HL-60 (cell line): ENCODE measurements around the gene IMPA2.
"Not testable (repeated sequence)": the region's sequence is repeated elsewhere in the genome, so short reads cannot be mapped to it uniquely, and the experiment has no call there.

ENCODE experiments used
- DNase-seq, 2 experiments: peaks; one replicate each; pipeline ENCODE4 v3.0.0-alpha.2; 2010 to 2020; ENCODE audit warnings: low read depth in 1 of 2, low spot score in 1 of 2
- H3K27ac ChIP-seq: fragments of 250-450 bp; sonication (Bioruptor Pico); replicated peaks from 2 replicates; pipeline ENCODE4 v1.5.1; 2020; ENCODE audit warnings: mild to moderate bottlenecking, moderate library complexity
- H3K27me3 ChIP-seq: fragments of 250-450 bp; sonication (Bioruptor Pico); 2 replicates; pipeline ENCODE4 v1.5.1; 2021; ENCODE audit warnings: mild to moderate bottlenecking, moderate library complexity; ENCODE audit not compliant: insufficient read depth, poor library complexity, severe bottlenecking
- H3K4me3 ChIP-seq: replicated peaks from 2 replicates; pipeline ENCODE4 v1.5.1; 2011; ENCODE audit warnings: mild to moderate bottlenecking, control low read depth, low read length; ENCODE audit not compliant: insufficient read depth
- CTCF ChIP-seq: IDR thresholded peaks from one replicate; pipeline ENCODE4 v1.5.1; 2011; ENCODE audit warnings: low read length, control low read depth, inconsistent platforms; ENCODE audit not compliant: insufficient read depth
- GABPA ChIP-seq: IDR thresholded peaks from 2 replicates; pipeline ENCODE4 v1.6.1; 2012; ENCODE audit warnings: low read depth
- POLR2AphosphoS5 ChIP-seq: IDR thresholded peaks from 2 replicates; pipeline ENCODE4 v1.6.1; 2012; ENCODE audit warnings: low read depth
- REST ChIP-seq: IDR thresholded peaks from 2 replicates; pipeline ENCODE4 v1.6.1; 2012; ENCODE audit warnings: low read depth; ENCODE audit not compliant: insufficient replicate concordance
- SPI1 ChIP-seq: IDR thresholded peaks from 2 replicates; pipeline ENCODE4 v1.6.1; 2012; ENCODE audit warnings: low read depth, mild to moderate bottlenecking, borderline replicate concordance

The IMPA2 gene

GRCh38 chr18:12067671-12068070 is 86.4 kb downstream of the IMPA2 start:
- peaks cover 2% of the 10 kb centered on the region for H3K27me3 ChIP-seq
- H3K27ac ChIP-seq, result no peak overlapping the region
- no peak overlapping the region for H3K4me3 ChIP-seq
- DNase-seq, result no peak
- TF ChIP-seq SPI1 (no peak), REST (no peak), CTCF (no peak), GABPA (no peak), POLR2AphosphoS5 (no peak)

GRCh38 chr18:12068316-12068949 is 87.1 kb downstream of the IMPA2 start:
- H3K27me3 ChIP-seq, DNase-seq, H3K4me3 ChIP-seq, H3K27ac ChIP-seq: not testable (repeated sequence)

- Histone ChIP-seq H3K27ac (no peak overlapping the region), H3K4me3 (no peak overlapping the region), H3K27me3 (peaks cover 2% of the 10 kb centered on the region)
- no peak for TF ChIP-seq GABPA
- TF ChIP-seq SPI1, result no peak
- no peak for TF ChIP-seq CTCF
- TF ChIP-seq POLR2AphosphoS5, result no peak
- no peak for TF ChIP-seq REST
- DNase-seq, result no peak
These were observed 87.6 kb downstream of the IMPA2 start for GRCh38 chr18:12068950-12069320.

- not testable (repeated sequence) for H3K27ac ChIP-seq, H3K4me3 ChIP-seq, DNase-seq
- H3K27me3 ChIP-seq, result peaks cover 16% of the 10 kb centered on the region
These were observed 89.8 kb downstream of the IMPA2 start for GRCh38 chr18:12071066-12071465.

GRCh38 chr18:12072996-12073395 is 91.7 kb downstream of the IMPA2 start:
- DNase-seq, result no peak
- TF ChIP-seq SPI1 (no peak), CTCF (no peak), POLR2AphosphoS5 (no peak), GABPA (no peak), REST (no peak)
- H3K27me3 ChIP-seq, result peaks cover 25% of the 10 kb centered on the region

More at GRCh38 chr18:12072996-12073395, 91.7 kb downstream of the IMPA2 start:
- Histone ChIP-seq H3K4me3 (no peak overlapping the region), H3K27ac (no peak overlapping the region)
